ENCODE results near the gene KRTAP20-3.

The KRTAP20-3 gene

DNA sequence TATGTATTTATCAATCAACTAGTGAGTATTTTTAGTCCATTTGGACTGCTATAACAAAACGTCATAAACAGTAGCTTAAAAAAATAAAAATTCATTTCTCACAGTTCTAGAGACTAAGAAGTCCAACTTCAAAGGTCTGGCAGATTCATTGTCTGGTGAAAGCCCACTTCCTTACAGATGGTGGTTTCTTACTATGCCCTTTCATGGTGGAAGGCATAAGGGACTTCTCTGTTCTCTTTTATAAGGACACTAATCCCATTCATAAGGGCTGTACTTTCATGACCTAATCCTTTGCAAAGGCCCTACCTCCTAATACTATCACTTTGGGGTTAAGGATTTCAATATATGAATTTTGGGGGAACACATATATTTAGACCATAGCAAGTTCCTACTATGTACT, 37.9 kb downstream of the KRTAP20-3 start:
- no peak for DNase-seq

DNA sequence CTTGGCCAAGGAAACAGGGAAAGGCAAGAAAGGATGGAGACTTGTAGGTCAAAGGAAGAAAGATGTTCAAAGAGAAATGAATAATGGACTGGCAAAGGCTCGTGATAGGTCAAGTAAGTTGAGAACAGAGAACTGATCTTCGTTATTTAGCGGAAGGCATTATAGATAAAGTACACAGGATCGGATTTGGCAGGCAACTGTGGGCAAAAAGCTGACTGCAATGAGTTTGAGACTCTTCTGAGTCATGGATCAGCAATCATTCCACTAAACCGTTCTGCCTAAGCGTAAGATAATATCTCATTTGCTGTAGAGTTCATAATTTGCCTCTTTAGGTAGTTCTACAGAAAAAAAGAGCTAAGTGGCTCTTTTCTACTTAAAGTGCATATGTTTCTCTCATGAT, 41.8 kb downstream of the KRTAP20-3 start:
- DNase-seq = no peak

GRCh38 chr21:30689822-30690221, 47.2 kb downstream of the KRTAP20-3 start:
- no peak for DNase-seq

Measured in amygdala (tissue), 56 donors.